ENCODE results near the gene HSPB6. TPM values are rescaled to one million over a fixed set of nuclear protein-coding genes. Genes with fewer than 3 reads are reported as not detected.

HSPB6 gene
- total RNA-seq, 1 donor, result 297 TPM

GRCh38 chr19:35732540-35733179 lies 24.2 kb downstream of the HSPB6 start:
- H3K4me3 ChIP-seq (ENCODE audit: low read depth, low read length), result no peak overlapping the region
- TF ChIP-seq CTCF (IDR thresholded peaks at IDR 0.05; ENCODE audit: insufficient read depth, low read length), result no peak
- DNase-seq (ENCODE audit: low read depth), result no peak

DNA sequence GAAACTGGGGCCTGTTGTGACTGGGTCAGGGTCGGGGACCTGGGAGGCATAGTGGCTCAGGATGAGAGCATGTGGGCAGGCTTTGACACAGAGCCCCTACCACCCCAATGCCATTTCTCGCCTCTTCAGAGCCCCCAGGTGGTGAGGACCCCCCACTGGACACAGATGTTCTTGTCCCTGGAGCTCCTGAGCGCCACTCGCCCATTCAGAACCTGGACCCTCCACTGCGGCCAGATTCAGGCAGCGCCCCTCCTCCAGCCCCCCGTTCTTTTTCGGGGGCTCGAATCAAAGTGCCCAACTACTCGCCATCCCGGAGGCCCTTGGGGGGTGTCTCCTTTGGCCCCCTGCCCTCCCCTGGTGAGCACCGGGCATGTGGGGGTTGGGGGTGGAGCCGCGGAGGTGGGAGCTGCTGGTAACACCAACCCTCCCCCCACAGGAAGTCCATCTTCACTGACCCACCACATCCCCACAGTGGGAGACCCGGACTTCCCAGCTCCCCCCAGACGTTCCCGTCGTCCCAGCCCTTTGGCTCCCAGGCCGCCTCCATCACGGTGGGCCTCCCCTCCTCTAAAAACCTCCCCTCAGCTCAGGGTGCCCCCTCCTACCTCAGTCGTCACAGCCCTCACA lies 24.9 kb downstream of the HSPB6 start:
- DNase-seq (ENCODE audit: low read depth), result no peak
- H3K4me3 ChIP-seq (ENCODE audit: low read depth, low read length), result no peak overlapping the region
- no peak for TF ChIP-seq CTCF (IDR thresholded peaks at IDR 0.05; ENCODE audit: insufficient read depth, low read length)

GRCh38 chr19:35731353-35731752 lies 25.5 kb downstream of the HSPB6 start:
- DNase-seq (ENCODE audit: low read depth), result no peak
- no peak overlapping the region for H3K4me3 ChIP-seq (ENCODE audit: low read depth, low read length)
- no peak for TF ChIP-seq CTCF (IDR thresholded peaks at IDR 0.05; ENCODE audit: insufficient read depth, low read length)

GRCh38 chr19:35730326-35730725 lies 26.5 kb downstream of the HSPB6 start:
- DNase-seq (ENCODE audit: low read depth), result no peak
- H3K4me3 ChIP-seq (ENCODE audit: low read depth, low read length), result no peak overlapping the region
- TF ChIP-seq CTCF (IDR thresholded peaks at IDR 0.05; ENCODE audit: insufficient read depth, low read length), result no peak

DNA sequence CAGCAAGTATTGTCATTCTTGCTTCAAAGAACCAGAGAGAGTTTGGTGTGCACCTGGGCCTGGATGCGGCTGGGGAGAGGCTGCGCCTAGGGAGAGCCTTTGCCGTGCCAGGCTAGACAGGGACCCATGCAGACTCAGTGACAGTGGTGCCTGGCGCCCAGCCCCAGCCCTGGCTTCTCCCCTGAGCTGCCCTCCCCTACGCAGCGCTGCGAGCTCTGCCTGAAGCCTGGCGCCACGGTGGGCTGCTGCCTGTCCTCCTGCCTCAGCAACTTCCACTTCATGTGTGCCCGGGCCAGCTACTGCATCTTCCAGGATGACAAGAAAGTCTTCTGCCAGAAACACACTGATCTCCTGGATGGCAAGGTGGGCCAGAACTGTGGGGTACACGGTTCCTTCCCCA lies 27.1 kb downstream of the HSPB6 start:
- DNase-seq (ENCODE audit: low read depth), result no peak
- no peak overlapping the region for H3K4me3 ChIP-seq (ENCODE audit: low read depth, low read length)
- TF ChIP-seq CTCF (IDR thresholded peaks at IDR 0.05; ENCODE audit: insufficient read depth, low read length), result no peak

GRCh38 chr19:35729021-35729420 lies 27.8 kb downstream of the HSPB6 start:
- DNase-seq (ENCODE audit: low read depth), result no peak
- no peak overlapping the region for H3K4me3 ChIP-seq (ENCODE audit: low read depth, low read length)
- no peak for TF ChIP-seq CTCF (IDR thresholded peaks at IDR 0.05; ENCODE audit: insufficient read depth, low read length)
